OCI-LY1 (cell line): ENCODE results near the gene ST3GAL3.

Experiments used
- CTCF ChIP-seq: fragments of 200-600 bp; sonication (generic), shearing (Covaris generic); IDR thresholded peaks from 2 replicates; pipeline ENCODE4 v1.5.1; 2017; ENCODE audit warnings: mild to moderate bottlenecking, antibody characterized with exemption, low read length, moderate library complexity, mixed read lengths
- EZH2 ChIP-seq: fragments of 200-600 bp; sonication (generic), shearing (Covaris generic); IDR thresholded peaks from 2 replicates; pipeline ENCODE4 v1.8.0; 2017; ENCODE audit warnings: borderline replicate concordance, mixed run types, mild to moderate bottlenecking, antibody characterized with exemption, low read length, moderate library complexity, mixed read lengths

- TF ChIP-seq CTCF (no peak), EZH2 (no peak)
These were observed 105.2 kb downstream of the ST3GAL3 start for GRCh38 chr1:43812579-43812978.
